Naive thymus-derived CD4-positive, alpha-beta T cell (primary cell): Measurements from ENCODE around the gene TDRD12. TPM values are rescaled to one million over a fixed set of nuclear protein-coding genes. Genes with fewer than 3 reads are reported as not detected.

Source experiments
- ATAC-seq: fragments of 150-1000 bp; cut with Tn5 transposase; 2 replicates; pipeline ENCODE4 v1.10.0; 2021; ENCODE audit warnings: mild to moderate bottlenecking, moderate library complexity
- CTCF ChIA-PET: fragments of 350-600 bp; sonication (Branson Sonifier 250); formaldehyde crosslinking; loops from one replicate; lab custom pipeline; 2021; ENCODE audit warnings: antibody characterized with exemption; lab: Charles Lee
- POLR2A ChIA-PET: fragments of 350-600 bp; sonication (Branson Sonifier 250); formaldehyde crosslinking; loops from one replicate; lab custom pipeline; 2021; ENCODE audit warnings: antibody characterized with exemption, inconsistent platforms; lab: Charles Lee
- DNase-seq, 9 donors: peaks; one replicate each; pipeline versions ENCODE4 v3.0.0 to v3.0.0-alpha.2; 2020 to 2022; ENCODE audit warnings: mixed read lengths in 1 of 9
- H3K27ac ChIP-seq: one replicate; pipeline ENCODE4 v1.7.0; 2013; ENCODE audit warnings: mild to moderate bottlenecking, low read depth, low read length, moderate library complexity
- H3K27me3 ChIP-seq, 2 donors: one replicate each; pipeline ENCODE4 v1.7.0; 2013; ENCODE audit warnings: low read length in 2 of 2, mild to moderate bottlenecking in 2 of 2, moderate library complexity in 2 of 2; ENCODE audit not compliant: control insufficient read depth in 2 of 2, insufficient read depth in 2 of 2
- H3K36me3 ChIP-seq, 3 experiments: 1 replicate in 2 of 3; 2 replicates in 1 of 3; pipeline ENCODE4 v1.7.0; 2013; ENCODE audit warnings: low read length in 3 of 3, mild to moderate bottlenecking in 3 of 3, moderate library complexity in 1 of 3; ENCODE audit not compliant: insufficient read depth in 3 of 3, control insufficient read depth in 2 of 3
- H3K4me1 ChIP-seq, 2 donors: one replicate each; pipeline ENCODE4 v1.7.0; 2013; ENCODE audit warnings: low read length in 2 of 2, mild to moderate bottlenecking in 2 of 2, moderate library complexity in 1 of 2; ENCODE audit not compliant: control insufficient read depth in 2 of 2, insufficient read depth in 2 of 2
- H3K4me3 ChIP-seq: 2 replicates; pipeline ENCODE4 v1.7.0; 2013; ENCODE audit warnings: mild to moderate bottlenecking, low read length
- H3K9me3 ChIP-seq, 3 experiments: 1 replicate in 2 of 3; 2 replicates in 1 of 3; pipeline ENCODE4 v1.7.0; 2013; ENCODE audit warnings: low read length in 3 of 3; ENCODE audit not compliant: control insufficient read depth in 2 of 3
- H3K27ac Mint-ChIP-seq, 9 donors: one replicate each; pipeline ENCODE4 v1.8.0; 2020 to 2022; ENCODE audit warnings: mixed read lengths in 9 of 9, mild to moderate bottlenecking in 8 of 9, moderate library complexity in 5 of 9, inconsistent platforms in 2 of 9
- H3K27me3 Mint-ChIP-seq, 5 donors: one replicate each; pipeline ENCODE4 v1.8.0; 2021 to 2022; ENCODE audit warnings: mixed read lengths in 5 of 5, mild to moderate bottlenecking in 1 of 5
- H3K36me3 Mint-ChIP-seq, 5 donors: one replicate each; pipeline ENCODE4 v1.8.0; 2020 to 2022; ENCODE audit warnings: mixed read lengths in 5 of 5, mild to moderate bottlenecking in 3 of 5, inconsistent platforms in 1 of 5
- H3K4me1 Mint-ChIP-seq, 7 donors: one replicate each; pipeline ENCODE4 v1.8.0; 2020 to 2022; ENCODE audit warnings: mixed read lengths in 7 of 7, mild to moderate bottlenecking in 3 of 7, inconsistent platforms in 1 of 7
- H3K4me3 Mint-ChIP-seq, 10 donors: one replicate each; pipeline ENCODE4 v1.8.0; 2020 to 2022; ENCODE audit warnings: mild to moderate bottlenecking in 10 of 10, mixed read lengths in 10 of 10, moderate library complexity in 6 of 10, inconsistent platforms in 2 of 10
- H3K9me3 Mint-ChIP-seq, 11 donors: one replicate each; pipeline ENCODE4 v1.8.0; 2020 to 2022; ENCODE audit warnings: mixed read lengths in 11 of 11, mild to moderate bottlenecking in 4 of 11, inconsistent platforms in 1 of 11, moderate library complexity in 1 of 11
- intact Hi-C, 2 donors: fragments of 100-400 bp; cut with micrococcal nuclease; formaldehyde crosslinking; loops; one replicate each; pipeline ENCODE4 v1.15.1; 2023
- polyA plus RNA-seq, 2 donors: library from polyadenylated mRNA; unstranded; fragments of 300-500 nt; fragmentation: Illumina TruSeq; gene quantifications; one replicate each; pipeline ENCODE4 v1.2.3, GENCODE V29; 2021
- total RNA-seq, 6 experiments: library from RNA in 5 of 6; stranded (reverse) in 5 of 6; gene quantifications; 1 replicate in 5 of 6; 2 replicates in 1 of 6; pipeline ENCODE4 v1.2.3 and lab custom pipeline; 2021 to 2026

Gene TDRD12
- total and polyA plus RNA-seq, 7 experiments from 2014 or later = 0.17 to 3.6 (median 0.67) TPM; not detected in 1

GRCh38 chr19:32823747-32824102, 104.2 kb downstream of the TDRD12 start:
- H3K27ac ChIP-seq = no peak overlapping the region
- intact Hi-C loops = no loop called here
- ChIA-PET CTCF (no interaction called here), POLR2A (no interaction called here)
- H3K36me3 ChIP-seq = no peaks in the 10 kb centered on the region
- peaks cover 0 to 4% (median 0%) of the 10 kb centered on the region in 5 donors for H3K36me3 Mint-ChIP-seq
- peaks cover 3 to 29% (median 15%) of the 10 kb centered on the region in 7 donors for H3K4me1 Mint-ChIP-seq
- H3K27ac Mint-ChIP-seq = no peak overlapping the region
- ATAC-seq (no peak), DNase-seq (no peak)
- no peaks in the 10 kb centered on the region for H3K9me3 Mint-ChIP-seq
- H3K4me3 Mint-ChIP-seq = no peak overlapping the region
- peaks cover 0 to 15% (median 14%) of the 10 kb centered on the region in 5 donors for H3K27me3 Mint-ChIP-seq
- H3K4me1 ChIP-seq = no peaks in the 10 kb centered on the region
- H3K4me3 ChIP-seq = no peak overlapping the region
- peaks cover 0 to 3% of the 10 kb centered on the region in 2 donors for H3K27me3 ChIP-seq
- no peaks in the 10 kb centered on the region for H3K9me3 ChIP-seq

- H3K9me3 ChIP-seq = no peaks in the 10 kb centered on the region
- no peak overlapping the region for H3K27ac ChIP-seq
- intact Hi-C loops = no loop called here
- CTCF ChIA-PET = no interaction called here
- no peaks in the 10 kb centered on the region for H3K4me1 ChIP-seq
- peaks cover 0 to 15% (median 12%) of the 10 kb centered on the region in 5 donors for H3K27me3 Mint-ChIP-seq
- no peaks in the 10 kb centered on the region for H3K36me3 ChIP-seq
- no peak for DNase-seq
- peak overlapping the region in 1 of 9 donors; percentile 77 for H3K27ac Mint-ChIP-seq
- H3K4me3 Mint-ChIP-seq = no peak overlapping the region
- peaks cover 0 to 3% of the 10 kb centered on the region in 2 donors for H3K27me3 ChIP-seq
- no peaks in the 10 kb centered on the region for H3K9me3 Mint-ChIP-seq
- ATAC-seq = no peak
- no peak overlapping the region for H3K4me3 ChIP-seq
- H3K36me3 Mint-ChIP-seq = peaks cover 0 to 4% (median 0%) of the 10 kb centered on the region in 5 donors
- POLR2A ChIA-PET = no interaction called here
- H3K4me1 Mint-ChIP-seq = peaks cover 5 to 34% (median 18%) of the 10 kb centered on the region in 7 donors
These were observed 104.7 kb downstream of the TDRD12 start for GRCh38 chr19:32824191-32824751.

- H3K4me3 ChIP-seq = no peak overlapping the region
- no peak for DNase-seq
- intact Hi-C loops = no loop called here
These were observed 105.5 kb downstream of the TDRD12 start for GRCh38 chr19:32824916-32825608.

GRCh38 chr19:32828139-32828538, 108.6 kb downstream of the TDRD12 start:
- H3K4me1 Mint-ChIP-seq = peaks cover 0 to 25% (median 14%) of the 10 kb centered on the region in 7 donors
- Histone ChIP-seq H3K36me3 (no peaks in the 10 kb centered on the region), H3K9me3 (no peaks in the 10 kb centered on the region), H3K27me3 (peaks cover 0 to 3% of the 10 kb centered on the region in 2 donors), H3K4me3 (no peak overlapping the region), H3K27ac (no peak overlapping the region), H3K4me1 (no peaks in the 10 kb centered on the region)
- H3K9me3 Mint-ChIP-seq = no peaks in the 10 kb centered on the region
- CTCF ChIA-PET = interaction anchor here (0.7 kb wide), 1 partner anchor 9 kb away, joined by 3 read pairs; no protein-coding TSS in a partner anchor
- H3K4me3 Mint-ChIP-seq = peak overlapping the region in 2 of 10 donors; percentile 29 to 82
- H3K27me3 Mint-ChIP-seq = peaks cover 0 to 8% (median 8%) of the 10 kb centered on the region in 5 donors
- intact Hi-C loops = no loop called here
- POLR2A ChIA-PET = no interaction called here
- no peak for ATAC-seq
- peaks cover 0 to 4% (median 4%) of the 10 kb centered on the region in 5 donors for H3K36me3 Mint-ChIP-seq
- peak overlapping the region in 1 of 9 donors; percentile 28 for H3K27ac Mint-ChIP-seq
- no peak for DNase-seq

More at GRCh38 chr19:32824916-32825608, 105.5 kb downstream of the TDRD12 start:
- peaks cover 0 to 4% (median 0%) of the 10 kb centered on the region in 5 donors for H3K36me3 Mint-ChIP-seq
- ATAC-seq = no peak
- no peaks in the 10 kb centered on the region for H3K4me1 ChIP-seq
- no peaks in the 10 kb centered on the region for H3K9me3 Mint-ChIP-seq
- peaks cover 2 to 31% (median 15%) of the 10 kb centered on the region in 7 donors for H3K4me1 Mint-ChIP-seq
- peaks cover 0 to 3% of the 10 kb centered on the region in 2 donors for H3K27me3 ChIP-seq
- H3K27ac ChIP-seq = no peak overlapping the region
- CTCF ChIA-PET = no interaction called here
- H3K27me3 Mint-ChIP-seq = peaks cover 0 to 12% (median 8%) of the 10 kb centered on the region in 5 donors
- peak overlapping the region in 1 of 9 donors; percentile 77 for H3K27ac Mint-ChIP-seq
- no peaks in the 10 kb centered on the region for H3K9me3 ChIP-seq
- no peak overlapping the region for H3K4me3 Mint-ChIP-seq
- POLR2A ChIA-PET = no interaction called here
- H3K36me3 ChIP-seq = no peaks in the 10 kb centered on the region

- no peak for ATAC-seq
- POLR2A ChIA-PET = no interaction called here
- intact Hi-C loops = no loop called here
These were observed 109.2 kb downstream of the TDRD12 start for GRCh38 chr19:32828643-32829344.

GRCh38 chr19:32829345-32829896, 109.9 kb downstream of the TDRD12 start:
- ATAC-seq = no peak
- H3K9me3 ChIP-seq = no peaks in the 10 kb centered on the region
- Mint-ChIP-seq H3K4me3 (peak overlapping the region in 9 of 10 donors; percentile 61 to 82 (median 75)), H3K36me3 (peaks cover 0 to 4% (median 4%) of the 10 kb centered on the region in 5 donors), H3K9me3 (no peaks in the 10 kb centered on the region), H3K27ac (peak overlapping the region in 6 of 9 donors; percentile 49 to 88 (median 64)), H3K27me3 (peaks cover 0 to 7% (median 0%) of the 10 kb centered on the region in 5 donors), H3K4me1 (peaks cover 0 to 25% (median 14%) of the 10 kb centered on the region in 7 donors)
- CTCF ChIA-PET = no interaction called here
- POLR2A ChIA-PET = no interaction called here
- no peaks in the 10 kb centered on the region for H3K4me1 ChIP-seq
- H3K27ac ChIP-seq = no peak overlapping the region
- no peak overlapping the region for H3K4me3 ChIP-seq
- intact Hi-C loops = no loop called here
- no peaks in the 10 kb centered on the region for H3K36me3 ChIP-seq
- DNase-seq = no peak
- no peaks in the 10 kb centered on the region for H3K27me3 ChIP-seq

More at GRCh38 chr19:32828643-32829344, 109.2 kb downstream of the TDRD12 start:
- Histone ChIP-seq H3K4me1 (no peaks in the 10 kb centered on the region), H3K9me3 (no peaks in the 10 kb centered on the region), H3K27ac (no peak overlapping the region), H3K27me3 (no peaks in the 10 kb centered on the region), H3K4me3 (no peak overlapping the region), H3K36me3 (no peaks in the 10 kb centered on the region)
- Mint-ChIP-seq H3K36me3 (peaks cover 0 to 4% (median 4%) of the 10 kb centered on the region in 5 donors), H3K4me1 (peaks cover 0 to 25% (median 14%) of the 10 kb centered on the region in 7 donors), H3K27ac (peak overlapping the region in 7 of 9 donors; percentile 55 to 88 (median 69)), H3K4me3 (peak overlapping the region in 9 of 10 donors; percentile 61 to 82 (median 75)), H3K9me3 (no peaks in the 10 kb centered on the region), H3K27me3 (peaks cover 0 to 7% (median 3%) of the 10 kb centered on the region in 5 donors)
- CTCF ChIA-PET = interaction anchor here (0.7 kb wide), 1 partner anchor 10 kb away, joined by 3 read pairs; no protein-coding TSS in a partner anchor
- no peak for DNase-seq
